Measurements from ENCODE around the gene KLF13. TPM values are rescaled to one million over a fixed set of nuclear protein-coding genes. Genes with fewer than 3 reads are reported as not detected.

Gene KLF13
- total and polyA plus RNA-seq, 2 experiments from 2014 or later, result 15.1 to 35.7 TPM

- no peaks in the 10 kb centered on the region for H3K9me3 ChIP-seq (ENCODE audit: low read depth)
- H3K27ac ChIP-seq, result no peak overlapping the region
- peaks cover 14% of the 10 kb centered on the region for H3K4me1 ChIP-seq (ENCODE audit: low read depth)
- TF ChIP-seq, protein P1, sequence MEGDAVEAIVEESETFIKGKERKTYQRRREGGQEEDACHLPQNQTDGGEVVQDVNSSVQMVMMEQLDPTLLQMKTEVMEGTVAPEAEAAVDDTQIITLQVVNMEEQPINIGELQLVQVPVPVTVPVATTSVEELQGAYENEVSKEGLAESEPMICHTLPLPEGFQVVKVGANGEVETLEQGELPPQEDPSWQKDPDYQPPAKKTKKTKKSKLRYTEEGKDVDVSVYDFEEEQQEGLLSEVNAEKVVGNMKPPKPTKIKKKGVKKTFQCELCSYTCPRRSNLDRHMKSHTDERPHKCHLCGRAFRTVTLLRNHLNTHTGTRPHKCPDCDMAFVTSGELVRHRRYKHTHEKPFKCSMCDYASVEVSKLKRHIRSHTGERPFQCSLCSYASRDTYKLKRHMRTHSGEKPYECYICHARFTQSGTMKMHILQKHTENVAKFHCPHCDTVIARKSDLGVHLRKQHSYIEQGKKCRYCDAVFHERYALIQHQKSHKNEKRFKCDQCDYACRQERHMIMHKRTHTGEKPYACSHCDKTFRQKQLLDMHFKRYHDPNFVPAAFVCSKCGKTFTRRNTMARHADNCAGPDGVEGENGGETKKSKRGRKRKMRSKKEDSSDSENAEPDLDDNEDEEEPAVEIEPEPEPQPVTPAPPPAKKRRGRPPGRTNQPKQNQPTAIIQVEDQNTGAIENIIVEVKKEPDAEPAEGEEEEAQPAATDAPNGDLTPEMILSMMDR (IDR thresholded peaks at IDR 0.05; ENCODE audit: low read depth, low read length), result no peak
- DNase-seq (ENCODE audit: low read depth in 1 of 2, low spot score in 1 of 2), result no peak
- H3K4me3 ChIP-seq, result no peak overlapping the region
- H3K27me3 ChIP-seq, result no peaks in the 10 kb centered on the region
- no peaks in the 10 kb centered on the region for H3K36me3 ChIP-seq
These were observed 17.6 kb downstream of the KLF13 start for GRCh38 chr15:31344266-31344665.

- Histone ChIP-seq H3K4me3 (no peak overlapping the region), H3K4me1 (ENCODE audit: low read depth) (peaks cover 14% of the 10 kb centered on the region), H3K27me3 (no peaks in the 10 kb centered on the region), H3K36me3 (no peaks in the 10 kb centered on the region), H3K9me3 (ENCODE audit: low read depth) (no peaks in the 10 kb centered on the region), H3K27ac (no peak overlapping the region)
- DNase-seq (ENCODE audit: low read depth in 1 of 2, low spot score in 1 of 2), result no peak
- TF ChIP-seq, protein P1 (IDR thresholded peaks at IDR 0.05; ENCODE audit: low read depth, low read length), result no peak
These were observed 18.4 kb downstream of the KLF13 start for GRCh38 chr15:31344823-31345605.

- Histone ChIP-seq H3K27me3 (no peaks in the 10 kb centered on the region), H3K27ac (no peak overlapping the region), H3K4me3 (no peak overlapping the region), H3K9me3 (ENCODE audit: low read depth) (no peaks in the 10 kb centered on the region), H3K4me1 (ENCODE audit: low read depth) (peaks cover 15% of the 10 kb centered on the region), H3K36me3 (no peaks in the 10 kb centered on the region)
- DNase-seq (ENCODE audit: low read depth in 1 of 2, low spot score in 1 of 2), result no peak
- TF ChIP-seq, protein P1 (IDR thresholded peaks at IDR 0.05; ENCODE audit: low read depth, low read length), result no peak
These were observed 19.2 kb downstream of the KLF13 start for GRCh38 chr15:31345606-31346366.

DNA sequence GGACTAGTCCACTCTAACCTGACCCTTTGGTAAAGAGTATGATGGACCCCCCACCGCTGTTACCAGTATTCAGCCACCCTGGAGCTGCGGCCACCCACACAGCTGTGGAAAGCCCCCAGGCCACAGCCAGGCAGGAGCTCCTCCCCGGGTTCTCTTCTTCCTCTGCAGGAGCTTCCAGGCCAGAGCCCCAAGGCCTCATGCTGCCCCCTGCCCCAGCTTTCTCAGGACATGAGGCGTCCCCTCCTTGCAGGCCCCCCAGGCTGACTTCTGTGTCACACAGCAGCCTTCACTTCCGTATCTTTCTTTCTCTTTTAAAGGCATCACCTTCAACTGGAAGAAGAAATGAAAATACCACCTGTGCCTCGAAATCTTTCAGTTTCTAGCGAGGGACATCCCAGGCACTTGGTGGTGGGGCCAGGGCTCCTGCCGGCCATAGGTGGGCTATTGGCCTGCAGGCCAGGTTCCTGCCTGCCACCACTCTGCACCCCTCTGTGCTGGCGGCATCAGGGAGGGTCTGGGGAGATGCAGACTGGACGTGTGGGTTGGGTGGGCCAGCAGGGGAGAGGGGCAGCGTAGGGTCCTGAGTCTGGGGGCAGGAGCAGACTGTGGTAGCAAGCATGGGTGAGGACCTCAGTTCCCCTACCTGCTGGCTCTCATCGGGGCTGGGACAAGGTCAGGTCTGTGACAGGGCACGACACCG is 19.9 kb downstream of the KLF13 start:
- Histone ChIP-seq H3K4me3 (no peak overlapping the region), H3K27ac (no peak overlapping the region), H3K4me1 (ENCODE audit: low read depth) (peaks cover 21% of the 10 kb centered on the region), H3K36me3 (no peaks in the 10 kb centered on the region), H3K27me3 (no peaks in the 10 kb centered on the region), H3K9me3 (ENCODE audit: low read depth) (no peaks in the 10 kb centered on the region)
- TF ChIP-seq, protein P1 (IDR thresholded peaks at IDR 0.05; ENCODE audit: low read depth, low read length), result no peak
- no peak for DNase-seq (ENCODE audit: low read depth in 1 of 2, low spot score in 1 of 2)

- no peaks in the 10 kb centered on the region for H3K27me3 ChIP-seq
- H3K4me1 ChIP-seq (ENCODE audit: low read depth), result peaks cover 27% of the 10 kb centered on the region
- no peak overlapping the region for H3K27ac ChIP-seq
- H3K36me3 ChIP-seq, result no peaks in the 10 kb centered on the region
- H3K4me3 ChIP-seq, result no peak overlapping the region
- no peaks in the 10 kb centered on the region for H3K9me3 ChIP-seq (ENCODE audit: low read depth)
- no peak for DNase-seq (ENCODE audit: low read depth in 1 of 2, low spot score in 1 of 2)
- TF ChIP-seq, protein P1 (IDR thresholded peaks at IDR 0.05; ENCODE audit: low read depth, low read length), result no peak
These were observed 20.7 kb downstream of the KLF13 start for GRCh38 chr15:31347067-31347975.

Measured in cardiac muscle cell (in vitro differentiated cells and primary cell).